HG02678 (cell line): Measurements from ENCODE around the gene WNT7B.

Source experiments
- ATAC-seq: cut with Tn5 transposase; IDR thresholded peaks from one replicate; pipeline ENCODE4 v1.9.1; 2021; ENCODE audit warnings: mild to moderate bottlenecking, moderate library complexity; ENCODE audit not compliant: unreplicated experiment

WNT7B gene

DNA sequence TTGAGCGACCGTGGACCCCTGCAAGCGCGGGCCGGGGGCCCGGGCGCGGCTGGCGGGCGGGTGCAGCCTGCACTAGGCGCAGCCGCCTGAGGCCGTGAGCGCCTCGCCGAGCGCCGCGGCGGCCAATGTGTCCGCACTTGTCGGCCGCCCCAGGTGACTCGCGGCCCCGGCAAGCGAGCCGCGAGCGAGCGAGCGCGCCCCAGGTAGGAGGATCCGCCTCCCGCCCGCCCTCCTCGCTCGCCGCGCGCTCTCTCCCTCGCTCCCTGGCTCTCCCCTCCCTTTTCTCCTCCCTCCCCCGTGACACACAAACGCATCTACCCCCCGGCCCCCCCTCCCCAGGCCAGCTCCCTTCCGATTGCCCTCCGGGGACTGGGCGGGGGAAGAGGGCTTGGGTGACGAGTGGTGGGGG lies at the start of gene WNT7B:
Gene WNT7B, minus strand, starts transcription at position 160 of the 409 bp plus-strand sequence. CDS start 408 bp downstream, outside the sequence.
- no peak for ATAC-seq

GRCh38 chr22:46025973-46026898 lies 49.3 kb upstream of the WNT7B start:
- no peak for ATAC-seq

GRCh38 chr22:46025225-46025972 lies 48.4 kb upstream of the WNT7B start:
- ATAC-seq = no peak

DNA sequence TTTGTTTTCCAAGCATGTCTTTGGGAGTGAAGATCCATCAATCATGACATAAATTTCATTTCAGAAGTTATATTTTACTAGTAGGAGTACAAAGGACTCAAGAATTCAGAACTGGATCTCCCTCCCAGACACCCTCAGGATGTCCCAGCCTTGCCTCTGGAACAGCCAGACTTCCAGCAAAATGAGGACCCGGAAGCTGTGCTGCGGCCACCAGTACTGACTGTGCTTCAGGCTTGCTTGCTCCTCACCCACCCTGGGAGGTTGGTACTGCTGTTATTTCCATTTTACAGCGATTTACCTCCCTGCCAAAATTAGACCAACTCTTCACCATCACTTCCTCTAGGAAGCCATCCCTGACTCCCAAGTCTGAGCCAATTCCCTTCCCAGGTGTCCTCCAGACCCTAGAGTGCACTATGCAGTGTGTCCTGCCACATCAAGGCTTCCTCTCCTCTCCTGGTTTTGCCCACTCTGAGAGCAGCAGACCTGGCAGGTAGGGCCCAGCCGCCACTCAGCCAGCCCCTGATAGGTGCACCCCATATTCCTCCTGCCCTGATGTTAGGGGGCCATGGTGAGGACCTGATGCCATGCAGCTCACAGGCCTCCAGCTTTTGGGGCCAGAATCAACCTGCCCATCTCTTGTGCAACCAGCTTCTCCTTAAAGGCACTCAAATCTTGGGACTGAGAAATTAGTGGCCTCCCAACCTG lies 47.3 kb upstream of the WNT7B start:
- ATAC-seq = no peak

DNA sequence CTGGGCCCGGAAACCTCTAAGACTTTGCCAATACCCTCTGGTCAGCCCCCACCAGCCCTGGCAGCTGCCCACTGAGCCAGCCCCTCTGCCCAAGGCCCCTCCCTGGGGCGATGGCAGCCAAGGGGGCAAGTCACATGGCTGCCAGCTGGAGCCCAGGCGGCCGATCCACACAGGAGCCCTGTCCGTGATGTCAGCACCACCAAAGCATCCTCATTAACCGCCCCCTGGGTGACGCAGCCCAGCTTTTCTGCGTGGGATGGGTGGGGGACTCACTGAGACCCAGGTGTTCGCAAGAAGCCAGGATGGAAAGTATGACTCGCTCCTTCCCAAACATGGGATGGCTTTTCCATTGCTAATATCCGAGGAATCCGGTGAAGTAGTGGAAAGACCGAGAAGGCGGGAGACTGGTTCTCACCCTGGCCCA lies 46.6 kb upstream of the WNT7B start:
- no peak for ATAC-seq

- no peak for ATAC-seq
Measured at GRCh38 chr22:46022881-46023512, 46.0 kb upstream of the WNT7B start.

GRCh38 chr22:46021577-46021976 lies 44.6 kb upstream of the WNT7B start:
- no peak for ATAC-seq

GRCh38 chr22:46019351-46019750 lies 42.4 kb upstream of the WNT7B start:
- ATAC-seq = no peak

- ATAC-seq = no peak
Measured at GRCh38 chr22:46018859-46019258, 41.9 kb upstream of the WNT7B start.

- no peak for ATAC-seq
Measured at GRCh38 chr22:46017166-46017565, 40.2 kb upstream of the WNT7B start.

GRCh38 chr22:46013460-46014416 lies 36.8 kb upstream of the WNT7B start:
- peak; percentile 69 for ATAC-seq

DNA sequence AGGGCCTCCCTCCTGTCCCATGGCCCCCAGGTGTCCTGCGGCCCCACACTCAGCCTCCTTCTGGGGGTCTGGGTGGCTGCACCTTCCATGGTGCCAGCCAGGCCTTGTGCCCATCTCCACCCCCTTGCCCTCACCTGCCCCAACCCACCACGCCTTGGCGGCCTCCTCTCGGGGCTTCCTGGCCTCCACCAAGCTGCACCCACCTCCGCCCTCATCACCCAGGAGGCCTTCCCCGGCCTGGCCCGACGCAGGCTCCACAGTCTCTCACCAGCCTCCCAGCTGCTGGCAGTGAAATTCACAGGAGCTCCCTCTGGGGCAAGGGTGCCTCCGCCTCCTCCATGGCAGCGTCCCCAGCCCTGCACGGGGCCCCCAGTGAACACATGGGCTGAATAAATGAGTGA lies 35.9 kb upstream of the WNT7B start:
- no peak for ATAC-seq

- ATAC-seq = no peak
Measured at GRCh38 chr22:46012182-46012880, 35.4 kb upstream of the WNT7B start.

DNA sequence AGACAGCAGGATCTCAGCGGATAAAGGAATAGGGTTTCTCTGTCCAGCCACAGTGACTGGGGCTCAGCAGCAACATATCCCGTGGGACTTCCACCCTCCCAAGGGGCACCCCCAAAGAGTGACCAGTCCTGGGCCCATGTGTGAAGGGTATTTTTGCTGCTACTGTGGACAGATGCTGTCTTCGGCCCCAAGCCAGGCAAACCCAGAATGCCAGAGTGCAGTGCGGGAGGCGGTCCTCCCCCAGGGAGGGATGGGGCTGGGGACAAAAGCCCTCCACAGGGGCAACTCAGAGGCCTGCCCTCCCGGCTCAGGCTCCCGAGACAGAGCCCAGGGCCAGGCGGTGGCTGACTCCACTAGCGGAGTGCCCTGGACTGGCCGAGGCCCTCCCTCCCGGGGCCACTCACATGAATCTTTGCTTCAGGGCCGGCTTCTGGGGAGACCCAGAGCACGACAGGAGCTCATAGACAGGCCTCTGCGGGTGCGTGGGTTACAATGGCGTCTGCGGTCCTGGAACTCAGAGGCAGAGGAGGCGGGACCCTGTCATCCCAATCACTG lies 34.7 kb upstream of the WNT7B start:
- no peak for ATAC-seq

GRCh38 chr22:46010951-46011626 lies 34.1 kb upstream of the WNT7B start:
- no peak for ATAC-seq

- no peak for ATAC-seq
Measured at GRCh38 chr22:46010207-46010867, 33.4 kb upstream of the WNT7B start.

GRCh38 chr22:46009730-46010129 lies 32.8 kb upstream of the WNT7B start:
- ATAC-seq = no peak
